HEK293T (cell line): ENCODE measurements around the gene TUBA4A.

Experiments used
- CTCF ChIA-PET: fragments of 350-600 bp; formaldehyde crosslinking; extraction: SDS; loops from one replicate; lab custom pipeline; 2021; ENCODE audit warnings: antibody characterized with exemption, inconsistent platforms; lab: Yijun Ruan, JAX
- POLR2A ChIA-PET: fragments of 350-600 bp; formaldehyde crosslinking; extraction: SDS; loops from one replicate; lab custom pipeline; 2020; ENCODE audit warnings: antibody characterized with exemption, inconsistent platforms; lab: Yijun Ruan, JAX
- DNase-seq: peaks from one replicate; pipeline ENCODE4 v3.0.0; 2012; ENCODE audit warnings: mixed read lengths; ENCODE audit errors: extremely low spot score
- ARNT ChIP-seq: fragments of 450-650 bp; IDR thresholded peaks from 2 replicates; pipeline ENCODE4 v1.6.1; 2017; ENCODE audit warnings: mild to moderate bottlenecking
- BHLHE40 ChIP-seq: fragments of 450-650 bp; IDR thresholded peaks from 2 replicates; pipeline ENCODE4 v1.6.1; 2016; ENCODE audit warnings: mild to moderate bottlenecking, moderate library complexity, borderline replicate concordance
- CTBP1 ChIP-seq: fragments of 450-650 bp; IDR thresholded peaks from 2 replicates; pipeline ENCODE4 v1.6.1; 2016; ENCODE audit warnings: borderline replicate concordance
- ELF4 ChIP-seq: fragments of 450-650 bp; IDR thresholded peaks from 2 replicates; pipeline ENCODE4 v1.6.1; 2017; ENCODE audit warnings: antibody characterized with exemption
- FOXA1 ChIP-seq: fragments of 450-650 bp; IDR thresholded peaks from 2 replicates; pipeline ENCODE4 v1.6.1; 2016; ENCODE audit warnings: mild to moderate bottlenecking
- FOXK2 ChIP-seq: fragments of 450-650 bp; IDR thresholded peaks from 2 replicates; pipeline ENCODE4 v1.6.1; 2016; ENCODE audit warnings: mild to moderate bottlenecking
- FOXM1 ChIP-seq: fragments of 450-650 bp; IDR thresholded peaks from 2 replicates; pipeline ENCODE4 v1.6.1; 2017; ENCODE audit warnings: mild to moderate bottlenecking, borderline replicate concordance
- HDGF ChIP-seq: fragments of 450-650 bp; IDR thresholded peaks from 2 replicates; pipeline ENCODE4 v1.6.1; 2017; ENCODE audit warnings: antibody characterized with exemption, borderline replicate concordance
- L3MBTL2 ChIP-seq: fragments of 450-650 bp; conservative IDR thresholded peaks from 2 replicates; pipeline ENCODE4 v1.6.1; 2016; ENCODE audit warnings: mild to moderate bottlenecking
- LEF1 ChIP-seq: fragments of 450-650 bp; IDR thresholded peaks from 2 replicates; pipeline ENCODE4 v1.6.1; 2017; ENCODE audit warnings: mild to moderate bottlenecking, borderline replicate concordance
- NFRKB ChIP-seq: fragments of 450-650 bp; IDR thresholded peaks from 2 replicates; pipeline ENCODE4 v1.6.1; 2016; ENCODE audit warnings: mild to moderate bottlenecking, moderate library complexity
- PKNOX1 ChIP-seq: fragments of 450-650 bp; IDR thresholded peaks from 2 replicates; pipeline ENCODE4 v1.6.1; 2016
- SP1 ChIP-seq: fragments of 450-650 bp; IDR thresholded peaks from 2 replicates; pipeline ENCODE4 v1.6.1; 2017
- SUZ12 ChIP-seq: fragments of 450-650 bp; IDR thresholded peaks from 2 replicates; pipeline ENCODE4 v1.6.1; 2016; ENCODE audit warnings: mild to moderate bottlenecking
- TARDBP ChIP-seq: fragments of 450-650 bp; IDR thresholded peaks from 2 replicates; pipeline ENCODE4 v1.6.1; 2016
- ZNF384 ChIP-seq: fragments of 450-650 bp; IDR thresholded peaks from 2 replicates; pipeline ENCODE4 v1.6.1; 2016

Gene TUBA4A

GRCh38 chr2:219272356-219272755 is 18.6 kb upstream of the TUBA4A start:
- ChIA-PET POLR2A (interaction anchor here (1.0 kb wide), 1 partner anchor 27 kb away, joined by 3 read pairs; the partner anchor contains the start of genes GLB1L and STK16), CTCF (no interaction called here)
- DNase-seq, result no peak
- TF ChIP-seq CTBP1 (no peak), HDGF (no peak), LEF1 (no peak)

- POLR2A ChIA-PET, result interaction anchor here (1.2 kb wide), 1 partner anchor 26 kb away, joined by 3 read pairs; the partner anchor contains the start of genes GLB1L and STK16
- TF ChIP-seq SP1 (no peak), FOXA1 (no peak), HDGF (no peak), FOXK2 (no peak), BHLHE40 (no peak), CTBP1 (no peak), SUZ12 (no peak), NFRKB (no peak), ARNT (no peak), FOXM1 (no peak)
- DNase-seq, result no peak
- CTCF ChIA-PET, result no interaction called here
Measured at GRCh38 chr2:219271021-219271420, 17.3 kb upstream of the TUBA4A start.

GRCh38 chr2:219270055-219270372 is 16.3 kb upstream of the TUBA4A start:
- ChIA-PET CTCF (no interaction called here), POLR2A (interaction anchor here (1.0 to 1.2 kb wide), 2 partner anchors 21 to 25 kb away, joined by 3 read pairs; partner anchors contain the start of genes GLB1L and STK16)
- DNase-seq, result no peak
- no peak for TF ChIP-seq NFRKB
- no peak for TF ChIP-seq FOXM1
- TF ChIP-seq FOXA1, result no peak

- no peak for DNase-seq
- POLR2A ChIA-PET, result interaction anchor here (1.0 kb wide), 1 partner anchor 20 kb away, joined by 3 read pairs; no protein-coding TSS in a partner anchor
- TF ChIP-seq L3MBTL2 (no peak), LEF1 (no peak), HDGF (no peak), ARNT (no peak), BHLHE40 (no peak), FOXM1 (no peak), TARDBP (no peak), CTBP1 (no peak), FOXK2 (no peak), ELF4 (no peak), SUZ12 (no peak), NFRKB (no peak), PKNOX1 (no peak)
- CTCF ChIA-PET, result interaction anchor here (0.7 kb wide), 1 partner anchor 160 kb away, joined by 4 read pairs; no protein-coding TSS in a partner anchor
Measured at GRCh38 chr2:219269362-219270054, 15.8 kb upstream of the TUBA4A start.

- no peak for DNase-seq
- POLR2A ChIA-PET, result no interaction called here
- CTCF ChIA-PET, result interaction anchor here (1.2 kb wide), 1 partner anchor 9 kb away, joined by 3 read pairs; no protein-coding TSS in a partner anchor
- TF ChIP-seq HDGF (no peak), PKNOX1 (no peak), SP1 (no peak), ZNF384 (no peak), NFRKB (no peak), L3MBTL2 (no peak), TARDBP (no peak), LEF1 (no peak), FOXK2 (no peak), ELF4 (no peak), ARNT (no peak), FOXA1 (no peak), CTBP1 (no peak), BHLHE40 (no peak), SUZ12 (no peak), FOXM1 (no peak)
Measured at GRCh38 chr2:219268294-219268693, 14.6 kb upstream of the TUBA4A start.

- CTCF ChIA-PET, result interaction anchor here (1.0 to 1.3 kb wide), 2 partner anchors 11 to 28 kb away, joined by 3 read pairs; no protein-coding TSS in a partner anchor
- POLR2A ChIA-PET, result interaction anchor here (1.5 kb wide), 1 partner anchor 12 kb away, joined by 3 read pairs; the partner anchor contains the start of gene DNAJB2
- no peak for TF ChIP-seq BHLHE40
- no peak for TF ChIP-seq LEF1
- no peak for TF ChIP-seq ELF4
- TF ChIP-seq PKNOX1, result no peak
- no peak for TF ChIP-seq FOXK2
- TF ChIP-seq ARNT, result no peak
- no peak for TF ChIP-seq FOXM1
- TF ChIP-seq CTBP1, result no peak
- DNase-seq, result no peak
Measured at GRCh38 chr2:219266886-219267285, 13.2 kb upstream of the TUBA4A start.
